HG02943 (cell line): ENCODE data around the gene SLC37A1.

Experiments
- ATAC-seq: cut with Tn5 transposase; IDR thresholded peaks from one replicate; pipeline ENCODE4 v1.9.1; 2021; ENCODE audit warnings: mild to moderate bottlenecking, low read depth, moderate library complexity; ENCODE audit not compliant: unreplicated experiment

SLC37A1 gene

GRCh38 chr21:42570362-42570761 is 56.7 kb downstream of the SLC37A1 start:
- no peak for ATAC-seq

GRCh38 chr21:42570841-42571387 is 57.3 kb downstream of the SLC37A1 start:
- no peak for ATAC-seq

- no peak for ATAC-seq
These were observed 57.9 kb downstream of the SLC37A1 start for GRCh38 chr21:42571391-42572150.

- ATAC-seq: no peak
These were observed 59.3 kb downstream of the SLC37A1 start for GRCh38 chr21:42572906-42573495.

GRCh38 chr21:42574234-42575027 is 60.8 kb downstream of the SLC37A1 start:
- no peak for ATAC-seq

GRCh38 chr21:42575111-42575510 is 61.5 kb downstream of the SLC37A1 start:
- no peak for ATAC-seq

GRCh38 chr21:42576639-42577038 is 63.0 kb downstream of the SLC37A1 start:
- ATAC-seq: no peak

- ATAC-seq: no peak
These were observed 64.4 kb downstream of the SLC37A1 start for GRCh38 chr21:42578034-42578433.

GRCh38 chr21:42578761-42579415 is 65.2 kb downstream of the SLC37A1 start:
- ATAC-seq: no peak

- no peak for ATAC-seq
These were observed 65.9 kb downstream of the SLC37A1 start for GRCh38 chr21:42579456-42580075.

- no peak for ATAC-seq
These were observed 66.6 kb downstream of the SLC37A1 start for GRCh38 chr21:42580076-42580792.

GRCh38 chr21:42580793-42581321 is 67.2 kb downstream of the SLC37A1 start:
- ATAC-seq: no peak

GRCh38 chr21:42581336-42581992 is 67.8 kb downstream of the SLC37A1 start:
- no peak for ATAC-seq

- ATAC-seq: no peak
These were observed 68.5 kb downstream of the SLC37A1 start for GRCh38 chr21:42581993-42582786.

GRCh38 chr21:42582787-42583476 is 69.3 kb downstream of the SLC37A1 start:
- no peak for ATAC-seq

GRCh38 chr21:42583477-42584295 is 70.0 kb downstream of the SLC37A1 start:
- ATAC-seq: no peak

GRCh38 chr21:42584296-42584641 is 70.6 kb downstream of the SLC37A1 start:
- ATAC-seq: no peak
